Activated CD4-positive, alpha-beta T cell treated with anti-CD3 and anti-CD28 coated beads, Interleukin-10, Interleukin-2, amounts not matched to agents 100 ng/mL and 50 ng/mL, durations not matched to agents 16 hours and 8 hours (primary cell): ENCODE measurements around the gene HOXD10.

Experiments used
- DNase-seq: peaks from one replicate; pipeline ENCODE4 v3.0.0-alpha.2; 2020

Gene HOXD10

GRCh38 chr2:176107731-176108181 is 8.8 kb upstream of the HOXD10 start:
- DNase-seq: no peak

- no peak for DNase-seq
Observed at GRCh38 chr2:176109192-176109901, 7.2 kb upstream of the HOXD10 start.

- no peak for DNase-seq
Observed at GRCh38 chr2:176109946-176110345, 6.6 kb upstream of the HOXD10 start.

- DNase-seq: no peak
Observed at GRCh38 chr2:176110415-176111308, 5.9 kb upstream of the HOXD10 start.

GRCh38 chr2:176111309-176111663 is 5.3 kb upstream of the HOXD10 start:
- peak; percentile 43 for DNase-seq

- no peak for DNase-seq
Observed at GRCh38 chr2:176111846-176112374, 4.7 kb upstream of the HOXD10 start.

- no peak for DNase-seq
Observed at GRCh38 chr2:176112375-176113302, 3.9 kb upstream of the HOXD10 start.

- no peak for DNase-seq
Observed at GRCh38 chr2:176114120-176114929, 2.3 kb upstream of the HOXD10 start.

- DNase-seq: no peak
Observed at GRCh38 chr2:176114930-176115625, 1.5 kb upstream of the HOXD10 start.

- DNase-seq: no peak
Observed at GRCh38 chr2:176117162-176117822, 714 bp downstream of the HOXD10 start.

GRCh38 chr2:176117823-176118371 is 1.3 kb downstream of the HOXD10 start:
- no peak for DNase-seq

GRCh38 chr2:176118601-176119339 is 2.2 kb downstream of the HOXD10 start:
- DNase-seq: peak; percentile 37

- DNase-seq: no peak
Observed at GRCh38 chr2:176120364-176121189, 4.0 kb downstream of the HOXD10 start.

GRCh38 chr2:176121190-176122051 is 4.8 kb downstream of the HOXD10 start:
- no peak for DNase-seq

GRCh38 chr2:176122052-176122682 is 5.6 kb downstream of the HOXD10 start:
- no peak for DNase-seq

- DNase-seq: no peak
Observed at GRCh38 chr2:176122683-176123410, 6.3 kb downstream of the HOXD10 start, which contains the start of gene HOXD9. HOXD9 (plus strand) TSS chr2:176122719; CDS start chr2:176122769, 50 bp downstream.
